ENCODE results near the gene FAM110A.
A peak's percentile ranks its signal among the peaks of the same experiment; 100 is the strongest.
"Not testable (repeated sequence)": the region's sequence is repeated elsewhere in the genome, so short reads cannot be mapped to it uniquely, and the experiment has no call there.

Gene FAM110A

GRCh38 chr20:824490-824889 is 9.0 kb upstream of the FAM110A start:
- H3K4me3 ChIP-seq (replicated peaks; ENCODE audit: low read depth, low read length) = no peak overlapping the region
- TF ChIP-seq CTCF (IDR thresholded peaks at IDR 0.05; ENCODE audit: low read length, missing control alignments) = no peak
- DNase-seq (ENCODE audit: low read depth) = no peak

DNA sequence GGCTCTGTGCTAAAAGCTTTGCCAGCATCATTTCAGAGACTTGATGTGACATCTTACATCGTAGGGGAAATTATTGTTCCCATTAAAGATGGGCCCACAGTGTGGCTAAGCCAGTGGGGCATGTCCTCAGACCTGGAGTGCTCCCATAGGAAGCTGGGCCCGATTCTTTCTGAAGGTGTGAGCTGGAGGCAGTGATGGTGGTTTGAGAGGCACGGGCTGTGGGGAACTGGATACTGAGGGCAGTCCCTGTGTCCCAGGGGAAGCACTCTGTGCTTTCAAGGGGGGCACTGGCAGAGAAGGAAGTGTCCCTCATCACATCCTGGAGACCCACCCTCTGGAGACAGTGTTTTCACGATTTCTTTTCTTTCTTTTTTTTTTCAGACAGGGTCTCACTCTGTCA is 8.6 kb upstream of the FAM110A start:
- TF ChIP-seq CTCF (IDR thresholded peaks at IDR 0.05; ENCODE audit: low read length, missing control alignments) = no peak
- DNase-seq (ENCODE audit: low read depth) = no peak
- no peak overlapping the region for H3K4me3 ChIP-seq (replicated peaks; ENCODE audit: low read depth, low read length)

- no peak overlapping the region for H3K4me3 ChIP-seq (replicated peaks; ENCODE audit: low read depth, low read length)
- no peak for TF ChIP-seq CTCF (IDR thresholded peaks at IDR 0.05; ENCODE audit: low read length, missing control alignments)
- no peak for DNase-seq (ENCODE audit: low read depth)
Measured at GRCh38 chr20:825710-826421, 7.6 kb upstream of the FAM110A start.

- H3K4me3 ChIP-seq (replicated peaks; ENCODE audit: low read depth, low read length) = no peak overlapping the region
- no peak for DNase-seq (ENCODE audit: low read depth)
- TF ChIP-seq CTCF (IDR thresholded peaks at IDR 0.05; ENCODE audit: low read length, missing control alignments) = no peak
Measured at GRCh38 chr20:826695-827323, 6.7 kb upstream of the FAM110A start.

GRCh38 chr20:827981-828380 is 5.5 kb upstream of the FAM110A start:
- not testable (repeated sequence) for DNase-seq (ENCODE audit: low read depth); H3K4me3 ChIP-seq (replicated peaks; ENCODE audit: low read depth, low read length)

DNA sequence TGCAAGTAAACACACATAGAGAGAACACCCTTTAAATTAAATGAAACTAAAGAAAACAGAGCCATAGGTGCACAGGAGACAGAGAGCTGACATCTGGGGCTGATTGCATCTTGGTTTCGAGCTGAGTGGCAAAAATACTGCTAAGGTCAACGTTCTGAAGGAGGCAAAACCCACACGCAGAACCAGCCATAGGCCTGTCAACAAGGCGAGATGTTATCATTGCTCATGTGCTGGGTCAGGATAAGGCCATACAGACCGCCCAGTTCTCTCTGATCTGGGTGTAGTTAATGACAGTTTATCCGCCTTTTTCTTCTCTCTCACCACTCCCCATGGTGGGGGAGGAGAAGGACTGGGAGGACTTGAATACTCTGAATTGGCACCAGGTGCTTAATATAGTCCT is 4.5 kb upstream of the FAM110A start:
- no peak for DNase-seq (ENCODE audit: low read depth)
- TF ChIP-seq CTCF (IDR thresholded peaks at IDR 0.05; ENCODE audit: low read length, missing control alignments) = no peak
- H3K4me3 ChIP-seq (replicated peaks; ENCODE audit: low read depth, low read length) = no peak overlapping the region

- TF ChIP-seq CTCF (IDR thresholded peaks at IDR 0.05; ENCODE audit: low read length, missing control alignments) = no peak
- no peak overlapping the region for H3K4me3 ChIP-seq (replicated peaks; ENCODE audit: low read depth, low read length)
- DNase-seq (ENCODE audit: low read depth) = peak; percentile 16
Measured at GRCh38 chr20:829551-829950, 4.0 kb upstream of the FAM110A start.

All from fibroblast of pulmonary artery (primary cell).